AG04450 (cell line): ENCODE data around the gene MBD3L5. TPM values are rescaled to one million over a fixed set of nuclear protein-coding genes. Genes with fewer than 3 reads are reported as not detected.

ENCODE experiments used
- CTCF ChIA-PET: fragments of 300-600, 350-600 bp; formaldehyde crosslinking; extraction: SDS; loops from one replicate; lab custom pipeline; 2022; ENCODE audit warnings: antibody characterized with exemption, inconsistent platforms; lab: Charles Lee
- POLR2A ChIA-PET: fragments of 350-600 bp; formaldehyde crosslinking; extraction: SDS; loops from one replicate; lab custom pipeline; 2021; ENCODE audit warnings: antibody characterized with exemption, inconsistent platforms; lab: Yijun Ruan, JAX
- DNase-seq: peaks from one replicate; pipeline ENCODE4 v3.0.0-alpha.2; 2011; ENCODE audit warnings: low read depth, low spot score
- H3K27ac ChIP-seq: one replicate; pipeline ENCODE4 v1.5.1; 2012; ENCODE audit warnings: low read depth, low read length, control low read depth
- H3K27me3 ChIP-seq: one replicate; pipeline ENCODE4 v1.6.0; 2012; ENCODE audit warnings: low read length; ENCODE audit not compliant: control insufficient read depth, insufficient read depth
- H3K4me3 ChIP-seq: 2 replicates; pipeline ENCODE4 v1.5.1; 2011; ENCODE audit warnings: mild to moderate bottlenecking, low read depth, low read length, control low read depth
- H3K9me3 ChIP-seq: 2 replicates; pipeline ENCODE4 v1.5.1; 2012; ENCODE audit warnings: low read length; ENCODE audit not compliant: control insufficient read depth, insufficient read depth
- polyA plus RNA-seq: library from polyadenylated mRNA; depleted of rRNA; stranded (reverse); fragments of >200 nt; gene quantifications from 2 replicates; pipeline ENCODE4 v1.2.3, GENCODE V29; 2011
- TF ChIP-seq, protein P1 (sequence below): IDR thresholded peaks from 2 replicates; pipeline ENCODE4 v1.5.1; 2011; ENCODE audit warnings: low read depth, low read length, control low read depth, inconsistent platforms

The MBD3L5 gene
- polyA plus RNA-seq, 1 experiment: not detected

- no peak overlapping the region for H3K27ac ChIP-seq
- H3K27me3 ChIP-seq: no peaks in the 10 kb centered on the region
- CTCF ChIA-PET: no interaction called here
- POLR2A ChIA-PET: no interaction called here
- TF ChIP-seq, protein P1, sequence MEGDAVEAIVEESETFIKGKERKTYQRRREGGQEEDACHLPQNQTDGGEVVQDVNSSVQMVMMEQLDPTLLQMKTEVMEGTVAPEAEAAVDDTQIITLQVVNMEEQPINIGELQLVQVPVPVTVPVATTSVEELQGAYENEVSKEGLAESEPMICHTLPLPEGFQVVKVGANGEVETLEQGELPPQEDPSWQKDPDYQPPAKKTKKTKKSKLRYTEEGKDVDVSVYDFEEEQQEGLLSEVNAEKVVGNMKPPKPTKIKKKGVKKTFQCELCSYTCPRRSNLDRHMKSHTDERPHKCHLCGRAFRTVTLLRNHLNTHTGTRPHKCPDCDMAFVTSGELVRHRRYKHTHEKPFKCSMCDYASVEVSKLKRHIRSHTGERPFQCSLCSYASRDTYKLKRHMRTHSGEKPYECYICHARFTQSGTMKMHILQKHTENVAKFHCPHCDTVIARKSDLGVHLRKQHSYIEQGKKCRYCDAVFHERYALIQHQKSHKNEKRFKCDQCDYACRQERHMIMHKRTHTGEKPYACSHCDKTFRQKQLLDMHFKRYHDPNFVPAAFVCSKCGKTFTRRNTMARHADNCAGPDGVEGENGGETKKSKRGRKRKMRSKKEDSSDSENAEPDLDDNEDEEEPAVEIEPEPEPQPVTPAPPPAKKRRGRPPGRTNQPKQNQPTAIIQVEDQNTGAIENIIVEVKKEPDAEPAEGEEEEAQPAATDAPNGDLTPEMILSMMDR: no peak
- DNase-seq: no peak
- peaks cover 32% of the 10 kb centered on the region for H3K9me3 ChIP-seq
- no peak overlapping the region for H3K4me3 ChIP-seq
These were observed 33.6 kb upstream of the MBD3L5 start for GRCh38 chr19:6996810-6997209.

GRCh38 chr19:6997679-6998445 is 32.5 kb upstream of the MBD3L5 start:
- no peak for DNase-seq
- Histone ChIP-seq H3K4me3 (no peak overlapping the region), H3K27ac (no peak overlapping the region), H3K27me3 (no peaks in the 10 kb centered on the region), H3K9me3 (peaks cover 33% of the 10 kb centered on the region)
- CTCF ChIA-PET: no interaction called here
- POLR2A ChIA-PET: no interaction called here
- TF ChIP-seq, protein P1: no peak

DNA sequence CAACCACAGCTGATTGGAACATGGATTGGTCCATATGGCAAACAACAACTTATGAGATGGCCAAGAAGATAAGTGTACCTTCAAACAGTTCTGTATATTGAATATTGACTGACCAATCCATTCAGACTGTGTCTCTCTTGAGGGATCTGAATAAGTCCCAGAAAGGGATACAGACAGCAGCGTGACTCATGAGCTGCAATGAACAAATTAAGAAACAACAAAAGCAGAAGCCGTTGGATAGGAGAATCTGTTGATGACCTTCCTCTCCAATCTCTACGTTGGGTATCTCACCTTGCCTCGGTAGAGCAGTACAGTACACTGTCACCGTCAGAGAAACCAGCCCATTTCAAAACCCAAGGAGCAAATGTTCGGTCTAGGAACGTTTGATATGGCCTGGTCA is 30.4 kb upstream of the MBD3L5 start:
- Histone ChIP-seq H3K4me3 (no peak overlapping the region), H3K27me3 (no peaks in the 10 kb centered on the region), H3K9me3 (peaks cover 28% of the 10 kb centered on the region), H3K27ac (no peak overlapping the region)
- TF ChIP-seq, protein P1: no peak
- CTCF ChIA-PET: no interaction called here
- POLR2A ChIA-PET: no interaction called here
- DNase-seq: no peak

GRCh38 chr19:7000333-7000732 is 30.0 kb upstream of the MBD3L5 start:
- POLR2A ChIA-PET: no interaction called here
- CTCF ChIA-PET: no interaction called here

DNA sequence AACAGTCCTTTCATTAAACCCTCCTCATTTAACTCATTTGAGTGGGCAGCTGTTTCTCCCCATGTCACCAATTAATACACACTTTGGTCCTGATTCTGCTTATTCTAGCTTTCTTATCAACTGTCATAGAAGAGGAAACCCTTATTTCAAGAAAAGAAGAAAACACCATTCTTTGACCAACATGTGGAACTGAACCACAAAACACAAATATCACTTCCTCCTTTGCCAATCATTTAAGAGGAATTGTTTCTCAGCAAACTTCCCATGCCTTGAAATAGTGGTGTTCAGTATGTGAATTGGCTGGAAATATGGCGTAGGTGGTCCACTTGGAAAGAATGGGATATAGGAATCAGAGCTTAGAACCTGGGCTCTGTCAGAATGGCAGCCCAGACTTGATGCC is 29.6 kb upstream of the MBD3L5 start:
- no peak overlapping the region for H3K4me3 ChIP-seq
- H3K9me3 ChIP-seq: peaks cover 26% of the 10 kb centered on the region
- POLR2A ChIA-PET: no interaction called here
- H3K27ac ChIP-seq: no peak overlapping the region
- CTCF ChIA-PET: no interaction called here
- TF ChIP-seq, protein P1: no peak
- no peak for DNase-seq
- H3K27me3 ChIP-seq: no peaks in the 10 kb centered on the region

More at GRCh38 chr19:7000333-7000732, 30.0 kb upstream of the MBD3L5 start:
- H3K9me3 ChIP-seq: peaks cover 28% of the 10 kb centered on the region
- H3K4me3 ChIP-seq: no peak overlapping the region
- H3K27me3 ChIP-seq: no peaks in the 10 kb centered on the region
- TF ChIP-seq, protein P1: no peak
- no peak overlapping the region for H3K27ac ChIP-seq
- DNase-seq: no peak
